WTC11 (cell line): ENCODE results near the gene KRTAP10-10. TPM values are rescaled to one million over a fixed set of nuclear protein-coding genes. Genes with fewer than 3 reads are reported as not detected.
A peak's percentile ranks its signal among the peaks of the same experiment; 100 is the strongest.
"Not testable (repeated sequence)": the region's sequence is repeated elsewhere in the genome, so short reads cannot be mapped to it uniquely, and the experiment has no call there.

Experiments used
- ATAC-seq: fragments of 200-7000 bp; cut with Tn5 transposase; 2 replicates; pipeline ENCODE4 v1.10.0; 2021; ENCODE audit warnings: mild to moderate bottlenecking, moderate library complexity
- CTCF ChIA-PET: fragments of 300-600 bp; sonication (Branson Sonifier 250); formaldehyde crosslinking; loops from one replicate; lab custom pipeline; 2021; ENCODE audit warnings: antibody characterized with exemption; lab: Charles Lee
- POLR2A ChIA-PET: fragments of 350-600 bp; sonication (Branson Sonifier 250); formaldehyde crosslinking; loops from one replicate; lab custom pipeline; 2021; ENCODE audit warnings: antibody characterized with exemption; lab: Charles Lee
- DNase-seq: peaks from one replicate; pipeline ENCODE4 v3.0.0; 2021; ENCODE audit warnings: low spot score
- H3K27ac Mint-ChIP-seq: 2 replicates; pipeline ENCODE4 v1.8.0; 2021; ENCODE audit warnings: mixed read lengths
- H3K27me3 Mint-ChIP-seq: 2 replicates; pipeline ENCODE4 v1.8.0; 2021; ENCODE audit warnings: low read depth, mild to moderate bottlenecking, moderate library complexity, mixed read lengths
- H3K36me3 Mint-ChIP-seq: 2 replicates; pipeline ENCODE4 v1.8.0; 2021; ENCODE audit warnings: mixed read lengths
- H3K4me1 Mint-ChIP-seq: 2 replicates; pipeline ENCODE4 v1.8.0; 2022; ENCODE audit warnings: mixed read lengths
- H3K4me3 Mint-ChIP-seq: 2 replicates; pipeline ENCODE4 v1.8.0; 2021; ENCODE audit warnings: mild to moderate bottlenecking, moderate library complexity, mixed read lengths
- H3K9me3 Mint-ChIP-seq: 2 replicates; pipeline ENCODE4 v1.8.0; 2021; ENCODE audit warnings: mixed read lengths
- JAZF1 ChIP-seq: fragments of 250-450 bp; sonication (Bioruptor Pico); IDR thresholded peaks from 2 replicates; pipeline ENCODE4 v1.9.0; 2021; ENCODE audit warnings: moderate library complexity, mild to moderate bottlenecking, inconsistent platforms
- NR2C2 ChIP-seq: sonication (generic); formaldehyde crosslinking; IDR thresholded peaks from 2 replicates; pipeline ENCODE4 v1.8.0; 2022; ENCODE audit warnings: mild to moderate bottlenecking, missing genetic modification reagents
- RORB ChIP-seq: fragments of 250-450 bp; sonication (Bioruptor Pico); IDR thresholded peaks from 2 replicates; pipeline ENCODE4 v1.9.0; 2021; ENCODE audit warnings: mild to moderate bottlenecking
- SMAD4 ChIP-seq: sonication (generic); formaldehyde crosslinking; IDR thresholded peaks from 2 replicates; pipeline ENCODE4 v1.8.0; 2022; ENCODE audit warnings: mild to moderate bottlenecking, missing genetic modification reagents
- SOX15 ChIP-seq: fragments of 250-450 bp; sonication (Bioruptor Pico); IDR thresholded peaks from 2 replicates; pipeline ENCODE4 v1.9.0; 2021; ENCODE audit warnings: mild to moderate bottlenecking
- total RNA-seq: library from RNA; stranded (reverse); gene quantifications from 3 replicates; pipeline ENCODE4 v1.2.3, GENCODE V29; 2021
- TF ChIP-seq, protein P1 (sequence below): sonication (generic); formaldehyde crosslinking; IDR thresholded peaks from 2 replicates; pipeline ENCODE4 v1.8.0; 2022; ENCODE audit warnings: missing genetic modification reagents
- TF ChIP-seq, protein P2 (sequence below): fragments of 250-450 bp; sonication (Bioruptor Pico); conservative IDR thresholded peaks from 2 replicates; pipeline ENCODE4 v1.9.0; 2021; ENCODE audit warnings: mild to moderate bottlenecking
- TF ChIP-seq, protein P3 (sequence below): fragments of 250-450 bp; sonication (Bioruptor Pico); IDR thresholded peaks from 2 replicates; pipeline ENCODE4 v1.9.0; 2021; ENCODE audit warnings: mild to moderate bottlenecking
- TF ChIP-seq, protein P4 (sequence below): sonication (generic); formaldehyde crosslinking; IDR thresholded peaks from 2 replicates; pipeline ENCODE4 v1.8.0; 2022; ENCODE audit warnings: mild to moderate bottlenecking, missing genetic modification reagents
- TF ChIP-seq, protein P5 (sequence below): sonication (generic); formaldehyde crosslinking; IDR thresholded peaks from 2 replicates; pipeline ENCODE4 v1.8.1; 2022; ENCODE audit warnings: low read depth, mild to moderate bottlenecking, moderate library complexity, missing genetic modification reagents, borderline replicate concordance

KRTAP10-10 gene
- total RNA-seq, 1 experiment from 2014 or later = not detected

DNA sequence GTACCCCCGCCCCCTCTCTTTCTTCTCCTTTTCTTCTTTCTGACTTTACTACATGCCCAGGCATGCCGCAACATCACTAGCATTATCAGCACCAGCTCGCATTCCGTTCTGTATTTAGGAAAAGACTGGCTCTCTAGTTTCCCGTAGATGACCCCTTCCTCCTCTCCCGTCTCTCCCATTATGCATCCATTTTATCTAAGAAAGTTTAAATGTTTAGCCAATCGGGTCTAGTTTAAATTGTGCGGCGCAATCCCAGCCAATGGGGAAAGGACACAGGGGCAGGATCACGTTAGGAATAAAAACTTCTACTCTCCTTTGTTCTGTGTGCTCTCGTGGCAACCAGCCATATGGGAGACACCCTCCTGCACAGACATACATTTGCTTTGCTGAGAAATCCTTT, 39.1 kb upstream of the KRTAP10-10 start (continued):
- TF ChIP-seq, protein P1, sequence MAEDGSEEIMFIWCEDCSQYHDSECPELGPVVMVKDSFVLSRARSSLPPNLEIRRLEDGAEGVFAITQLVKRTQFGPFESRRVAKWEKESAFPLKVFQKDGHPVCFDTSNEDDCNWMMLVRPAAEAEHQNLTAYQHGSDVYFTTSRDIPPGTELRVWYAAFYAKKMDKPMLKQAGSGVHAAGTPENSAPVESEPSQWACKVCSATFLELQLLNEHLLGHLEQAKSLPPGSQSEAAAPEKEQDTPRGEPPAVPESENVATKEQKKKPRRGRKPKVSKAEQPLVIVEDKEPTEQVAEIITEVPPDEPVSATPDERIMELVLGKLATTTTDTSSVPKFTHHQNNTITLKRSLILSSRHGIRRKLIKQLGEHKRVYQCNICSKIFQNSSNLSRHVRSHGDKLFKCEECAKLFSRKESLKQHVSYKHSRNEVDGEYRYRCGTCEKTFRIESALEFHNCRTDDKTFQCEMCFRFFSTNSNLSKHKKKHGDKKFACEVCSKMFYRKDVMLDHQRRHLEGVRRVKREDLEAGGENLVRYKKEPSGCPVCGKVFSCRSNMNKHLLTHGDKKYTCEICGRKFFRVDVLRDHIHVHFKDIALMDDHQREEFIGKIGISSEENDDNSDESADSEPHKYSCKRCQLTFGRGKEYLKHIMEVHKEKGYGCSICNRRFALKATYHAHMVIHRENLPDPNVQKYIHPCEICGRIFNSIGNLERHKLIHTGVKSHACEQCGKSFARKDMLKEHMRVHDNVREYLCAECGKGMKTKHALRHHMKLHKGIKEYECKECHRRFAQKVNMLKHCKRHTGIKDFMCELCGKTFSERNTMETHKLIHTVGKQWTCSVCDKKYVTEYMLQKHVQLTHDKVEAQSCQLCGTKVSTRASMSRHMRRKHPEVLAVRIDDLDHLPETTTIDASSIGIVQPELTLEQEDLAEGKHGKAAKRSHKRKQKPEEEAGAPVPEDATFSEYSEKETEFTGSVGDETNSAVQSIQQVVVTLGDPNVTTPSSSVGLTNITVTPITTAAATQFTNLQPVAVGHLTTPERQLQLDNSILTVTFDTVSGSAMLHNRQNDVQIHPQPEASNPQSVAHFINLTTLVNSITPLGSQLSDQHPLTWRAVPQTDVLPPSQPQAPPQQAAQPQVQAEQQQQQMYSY (CRISPR knock-in tag) = no peak
- TF ChIP-seq, protein P2, sequence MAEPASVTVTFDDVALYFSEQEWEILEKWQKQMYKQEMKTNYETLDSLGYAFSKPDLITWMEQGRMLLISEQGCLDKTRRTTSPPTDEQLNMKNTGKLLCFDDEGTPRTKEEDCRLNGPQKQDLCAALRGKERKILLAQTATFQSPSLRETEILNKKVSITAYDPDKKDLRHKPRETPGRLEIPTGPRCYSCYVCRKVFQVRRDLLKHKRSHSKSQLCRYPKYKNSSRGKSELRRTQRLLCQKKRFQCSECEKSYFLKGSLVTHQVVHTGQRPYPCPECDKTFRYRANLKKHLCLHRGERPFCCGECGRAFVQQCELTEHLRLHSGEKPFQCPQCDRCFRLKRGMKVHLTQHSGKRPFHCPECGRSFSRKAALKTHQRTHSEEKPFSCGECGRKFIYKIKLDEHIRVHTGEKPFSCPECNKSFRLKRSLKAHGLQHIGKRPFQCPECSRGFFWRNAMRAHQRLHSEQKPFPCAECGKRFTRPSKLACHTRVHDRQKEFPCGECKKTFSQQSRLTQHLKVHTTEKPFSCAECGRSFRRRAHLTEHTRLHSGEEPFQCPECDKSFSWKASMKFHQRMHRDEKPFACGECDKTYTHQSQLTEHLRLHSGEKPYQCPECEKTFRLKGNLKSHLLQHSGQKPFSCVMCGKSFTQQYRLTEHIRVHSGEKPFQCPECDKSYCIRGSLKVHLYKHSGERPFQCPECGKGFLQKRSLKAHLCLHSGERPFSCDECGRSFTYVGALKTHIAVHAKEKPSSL (CRISPR knock-in tag) = no peak
- TF ChIP-seq, protein P3, sequence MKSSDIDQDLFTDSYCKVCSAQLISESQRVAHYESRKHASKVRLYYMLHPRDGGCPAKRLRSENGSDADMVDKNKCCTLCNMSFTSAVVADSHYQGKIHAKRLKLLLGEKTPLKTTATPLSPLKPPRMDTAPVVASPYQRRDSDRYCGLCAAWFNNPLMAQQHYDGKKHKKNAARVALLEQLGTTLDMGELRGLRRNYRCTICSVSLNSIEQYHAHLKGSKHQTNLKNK (CRISPR knock-in tag) = no peak
- TF ChIP-seq SMAD4 (CRISPR knock-in tag) (no peak), SOX15 (CRISPR knock-in tag) (no peak), JAZF1 (CRISPR knock-in tag) (no peak), NR2C2 (CRISPR knock-in tag) (no peak), RORB (CRISPR knock-in tag) (no peak)
- TF ChIP-seq, protein P4, sequence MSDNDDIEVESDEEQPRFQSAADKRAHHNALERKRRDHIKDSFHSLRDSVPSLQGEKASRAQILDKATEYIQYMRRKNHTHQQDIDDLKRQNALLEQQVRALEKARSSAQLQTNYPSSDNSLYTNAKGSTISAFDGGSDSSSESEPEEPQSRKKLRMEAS = no peak

DNA sequence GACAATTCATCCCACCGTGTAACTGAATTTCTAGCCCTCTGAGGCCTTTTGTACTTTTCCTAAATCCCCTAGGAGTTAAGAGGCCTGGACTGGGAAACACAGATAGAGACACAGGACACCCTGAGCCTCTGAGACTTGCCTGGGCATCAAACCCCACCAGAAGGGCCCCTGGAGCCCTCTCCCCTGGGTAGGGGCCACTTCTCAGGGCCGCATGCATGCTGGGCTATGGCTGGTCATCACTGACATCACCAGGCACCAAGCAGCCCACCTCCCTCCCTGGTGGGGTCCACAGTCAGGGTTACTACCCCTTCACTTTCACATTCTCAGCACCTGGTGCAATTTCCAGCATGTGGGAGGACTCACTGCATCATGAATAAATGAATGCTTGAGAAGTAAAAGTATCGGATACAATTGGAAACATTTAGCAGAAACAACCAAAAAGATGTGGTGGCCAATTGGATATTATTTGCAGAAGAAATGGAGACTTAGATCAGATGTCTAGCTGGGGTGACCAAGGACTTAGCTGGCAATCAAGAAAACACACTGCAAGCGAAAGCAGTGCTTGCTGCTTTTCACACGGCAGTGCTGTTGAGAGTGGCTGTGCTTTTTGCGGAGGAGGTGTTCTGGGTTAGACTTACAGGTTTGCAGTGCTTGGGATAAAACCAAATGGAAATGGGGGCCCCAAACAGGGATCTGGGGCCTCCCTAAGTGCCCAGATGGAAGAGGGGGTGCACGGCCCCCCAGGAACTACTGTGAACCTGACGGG, 37.7 kb upstream of the KRTAP10-10 start:
- ChIA-PET CTCF (no interaction called here), POLR2A (no interaction called here)
- H3K27me3 Mint-ChIP-seq = no peaks in the 10 kb centered on the region; the same call in 1 of the 2 replicates
- no peak for ATAC-seq
- TF ChIP-seq, protein P5, sequence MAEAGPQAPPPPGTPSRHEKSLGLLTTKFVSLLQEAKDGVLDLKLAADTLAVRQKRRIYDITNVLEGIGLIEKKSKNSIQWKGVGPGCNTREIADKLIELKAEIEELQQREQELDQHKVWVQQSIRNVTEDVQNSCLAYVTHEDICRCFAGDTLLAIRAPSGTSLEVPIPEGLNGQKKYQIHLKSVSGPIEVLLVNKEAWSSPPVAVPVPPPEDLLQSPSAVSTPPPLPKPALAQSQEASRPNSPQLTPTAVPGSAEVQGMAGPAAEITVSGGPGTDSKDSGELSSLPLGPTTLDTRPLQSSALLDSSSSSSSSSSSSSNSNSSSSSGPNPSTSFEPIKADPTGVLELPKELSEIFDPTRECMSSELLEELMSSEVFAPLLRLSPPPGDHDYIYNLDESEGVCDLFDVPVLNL (CRISPR knock-in tag) = no peak
- no peak overlapping the region; the same call in 1 of the 2 replicates for H3K27ac Mint-ChIP-seq
- no peak overlapping the region for H3K4me3 Mint-ChIP-seq
- H3K9me3 Mint-ChIP-seq = peaks cover 8% of the 10 kb centered on the region
- H3K36me3 Mint-ChIP-seq = no peaks in the 10 kb centered on the region; the same call in 1 of the 2 replicates
- H3K4me1 Mint-ChIP-seq = peaks cover 38% of the 10 kb centered on the region
- no peak for DNase-seq

DNA sequence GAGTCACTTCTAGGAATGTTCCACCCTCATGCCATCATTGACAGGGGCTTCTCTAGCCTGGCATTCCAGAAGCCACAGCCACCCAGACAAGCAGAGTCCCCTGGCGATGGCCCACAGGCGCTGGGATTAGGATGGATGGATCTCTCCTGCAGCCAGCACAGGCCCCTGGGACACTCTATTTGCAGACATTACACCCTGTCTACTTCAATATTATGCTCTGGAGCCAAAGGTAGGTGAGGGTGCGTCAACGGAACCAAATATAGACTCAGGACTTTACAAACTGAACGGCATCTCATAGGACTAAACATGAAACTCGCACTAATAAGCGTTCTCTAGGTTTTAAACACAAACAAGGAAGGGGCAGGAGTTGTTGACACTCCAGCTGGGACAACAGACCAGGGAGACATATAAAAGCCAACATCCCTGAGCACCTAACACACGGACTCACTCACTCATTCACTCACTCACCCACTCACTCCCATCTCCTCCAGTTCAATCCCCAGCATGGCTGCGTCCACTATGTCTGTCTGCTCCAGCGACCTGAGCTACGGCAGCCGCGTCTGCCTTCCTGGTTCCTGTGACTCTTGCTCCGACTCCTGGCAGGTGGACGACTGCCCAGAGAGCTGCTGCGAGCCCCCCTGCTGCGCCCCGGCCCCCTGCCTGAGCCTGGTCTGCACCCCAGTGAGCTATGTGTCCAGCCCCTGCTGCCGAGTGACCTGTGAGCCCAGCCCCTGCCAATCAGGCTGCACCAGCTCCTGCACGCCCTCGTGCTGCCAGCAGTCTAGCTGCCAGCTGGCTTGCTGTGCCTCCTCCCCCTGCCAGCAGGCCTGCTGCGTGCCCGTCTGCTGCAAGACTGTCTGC, 36.8 kb upstream of the KRTAP10-10 start, which contains the start of gene KRTAP10-7:
Gene KRTAP10-7 (plus strand): TSS at position 480 of the 861 bp plus-strand sequence. CDS start 25 bp downstream, at position 505.
- POLR2A ChIA-PET, H3K27me3 Mint-ChIP-seq, ATAC-seq, H3K4me3 Mint-ChIP-seq, DNase-seq, H3K36me3 Mint-ChIP-seq: not testable (repeated sequence)
- CTCF ChIA-PET = interaction anchor here (1.1 kb wide), 1 partner anchor 200 kb away, joined by 3 read pairs; no protein-coding TSS in a partner anchor
- H3K4me1 Mint-ChIP-seq = peaks cover 33% of the 10 kb centered on the region
- H3K9me3 Mint-ChIP-seq = peaks cover 15% of the 10 kb centered on the region
- peak within 1 kb of the TSS; percentile 17; the same call in 1 of the 2 replicates for H3K27ac Mint-ChIP-seq

DNA sequence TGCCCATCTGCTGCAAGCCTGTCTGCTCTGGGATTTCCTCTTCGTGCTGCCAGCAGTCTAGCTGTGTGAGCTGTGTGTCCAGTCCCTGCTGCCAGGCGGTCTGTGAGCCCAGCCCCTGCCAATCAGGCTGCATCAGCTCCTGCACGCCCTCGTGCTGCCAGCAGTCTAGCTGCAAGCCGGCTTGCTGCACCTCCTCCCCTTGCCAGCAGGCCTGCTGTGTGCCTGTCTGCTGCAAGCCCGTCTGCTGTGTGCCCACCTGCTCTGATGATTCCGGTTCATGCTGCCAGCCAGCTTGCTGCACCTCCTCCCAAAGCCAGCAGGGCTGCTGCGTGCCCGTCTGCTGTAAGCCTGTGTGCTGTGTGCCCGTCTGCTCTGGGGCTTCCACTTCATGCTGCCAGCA, 36.1 kb upstream of the KRTAP10-10 start:
- H3K4me3 Mint-ChIP-seq, H3K27me3 Mint-ChIP-seq, H3K27ac Mint-ChIP-seq, POLR2A ChIA-PET, ATAC-seq, H3K36me3 Mint-ChIP-seq, DNase-seq: not testable (repeated sequence)
- CTCF ChIA-PET = interaction anchor here (1.1 kb wide), 1 partner anchor 200 kb away, joined by 3 read pairs; no protein-coding TSS in a partner anchor
- peaks cover 31% of the 10 kb centered on the region for H3K4me1 Mint-ChIP-seq
- H3K9me3 Mint-ChIP-seq = peaks cover 18% of the 10 kb centered on the region
